Measurements from ENCODE around the gene FZD2.
"Not testable (repeated sequence)": the region's sequence is repeated elsewhere in the genome, so short reads cannot be mapped to it uniquely, and the experiment has no call there.

DNA sequence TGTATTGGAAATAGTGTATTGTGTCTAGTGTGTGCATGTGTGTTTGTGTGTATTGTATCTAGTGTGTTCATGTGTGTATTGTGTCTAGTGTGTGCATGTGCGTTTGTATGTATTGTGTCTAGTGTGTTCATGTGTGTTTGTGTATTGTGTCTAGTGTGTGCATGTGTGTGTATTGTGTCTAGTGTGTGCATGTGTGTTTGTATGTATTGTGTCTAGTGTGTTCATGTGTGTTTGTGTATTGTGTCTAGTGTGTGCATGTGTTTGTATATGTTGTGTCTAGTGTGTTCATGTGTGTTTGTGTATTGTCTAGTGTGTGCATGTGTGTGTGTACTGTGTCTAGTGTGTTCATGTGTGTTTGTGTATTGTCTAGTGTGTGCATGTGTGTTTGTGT lies 32.8 kb downstream of the FZD2 start:
- TF ChIP-seq EZH2phosphoT487 (IDR thresholded peaks at IDR 0.05; ENCODE audit: insufficient read depth, low read depth); EZH2 (IDR thresholded peaks at IDR 0.05; ENCODE audit: insufficient read depth, poor library complexity, severe bottlenecking): not testable (repeated sequence)
